HG03196 (cell line): ENCODE measurements around the gene ACOT13.
"Not testable (repeated sequence)": the region's sequence is repeated elsewhere in the genome, so short reads cannot be mapped to it uniquely, and the experiment has no call there.

Source experiments
- ATAC-seq: cut with Tn5 transposase; IDR thresholded peaks from one replicate; pipeline ENCODE4 v1.9.1; 2021; ENCODE audit not compliant: unreplicated experiment

The ACOT13 gene

DNA sequence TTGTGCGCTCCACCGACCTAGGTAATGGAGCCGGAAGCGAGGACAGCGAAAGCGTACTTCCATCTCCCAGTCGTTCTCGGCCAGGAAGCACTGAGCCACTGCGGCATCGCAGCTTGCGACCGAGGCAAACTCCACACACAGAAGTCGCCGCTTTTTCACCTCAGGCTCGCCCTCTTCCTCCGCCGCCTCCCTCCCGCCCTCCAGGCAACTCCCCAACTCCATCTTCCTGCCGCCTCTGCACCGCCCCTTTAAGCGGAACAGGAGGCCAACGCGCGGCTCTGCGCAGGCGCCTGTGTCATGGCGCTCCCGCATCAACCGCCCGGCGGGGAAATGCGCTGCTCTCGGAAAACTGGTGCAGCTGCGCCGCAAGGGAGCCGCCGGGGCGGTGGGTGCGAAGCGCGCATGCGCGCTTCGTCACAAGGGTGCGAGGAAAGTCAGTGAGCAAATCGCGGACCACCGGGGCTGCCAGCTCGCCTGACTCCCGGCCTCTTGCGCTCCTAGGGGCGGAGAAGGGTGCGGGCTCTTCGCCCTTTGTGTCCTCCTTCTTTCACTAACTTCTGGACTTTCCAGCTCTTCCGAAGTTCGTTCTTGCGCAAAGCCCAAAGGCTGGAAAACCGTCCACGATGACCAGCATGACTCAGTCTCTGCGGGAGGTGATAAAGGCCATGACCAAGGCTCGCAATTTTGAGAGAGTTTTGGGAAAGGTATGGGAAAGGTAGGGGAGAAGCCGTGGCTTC lies at the start of gene ACOT13, which contains the start of gene TDP2:
Gene ACOT13 (plus strand): TSS at position 437 of the 737 bp plus-strand sequence. CDS start 187 bp downstream, at position 624.
Gene TDP2 (minus strand): TSS at position 259 of the 737 bp plus-strand sequence. CDS start 37 bp downstream, at position 222.
- ATAC-seq = peak; percentile 95

DNA sequence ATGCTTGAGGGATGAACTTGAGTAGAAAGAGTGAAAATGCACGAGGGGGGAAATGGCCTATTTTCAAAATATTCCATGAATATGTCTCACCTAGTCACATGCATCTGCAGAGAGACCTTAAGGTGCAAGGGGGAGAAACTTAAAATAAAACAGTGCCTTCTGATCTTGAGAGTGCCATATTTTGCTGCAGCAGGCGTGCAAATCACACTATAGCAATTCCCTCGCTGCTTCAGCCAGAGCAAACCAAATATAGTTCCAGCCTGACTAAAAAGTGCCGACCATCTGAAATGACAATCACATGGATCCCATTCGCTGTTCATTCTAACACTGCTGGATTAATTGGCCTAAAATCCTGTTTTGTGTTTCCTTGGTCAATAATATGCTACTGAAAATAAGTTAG lies 47.2 kb upstream of the ACOT13 start:
- no peak for ATAC-seq

DNA sequence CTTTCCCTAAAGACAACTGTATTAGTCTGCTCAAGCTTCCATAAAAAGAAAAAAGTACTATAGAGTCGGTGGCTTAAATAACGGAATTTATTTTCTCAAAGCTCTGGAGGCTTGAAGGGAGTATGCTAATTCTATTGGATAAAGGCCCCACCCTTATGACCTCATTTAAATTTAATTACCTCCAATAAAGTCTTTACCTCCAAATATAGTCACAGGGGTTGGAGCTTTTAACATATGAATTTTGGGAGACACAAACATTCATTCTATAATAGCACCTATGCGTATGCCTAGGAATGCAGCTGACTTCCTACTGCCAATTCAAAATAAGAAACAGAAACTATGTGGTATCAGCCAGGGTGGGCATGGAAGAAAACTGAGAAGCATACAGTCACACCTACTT lies 46.2 kb upstream of the ACOT13 start:
- no peak for ATAC-seq

DNA sequence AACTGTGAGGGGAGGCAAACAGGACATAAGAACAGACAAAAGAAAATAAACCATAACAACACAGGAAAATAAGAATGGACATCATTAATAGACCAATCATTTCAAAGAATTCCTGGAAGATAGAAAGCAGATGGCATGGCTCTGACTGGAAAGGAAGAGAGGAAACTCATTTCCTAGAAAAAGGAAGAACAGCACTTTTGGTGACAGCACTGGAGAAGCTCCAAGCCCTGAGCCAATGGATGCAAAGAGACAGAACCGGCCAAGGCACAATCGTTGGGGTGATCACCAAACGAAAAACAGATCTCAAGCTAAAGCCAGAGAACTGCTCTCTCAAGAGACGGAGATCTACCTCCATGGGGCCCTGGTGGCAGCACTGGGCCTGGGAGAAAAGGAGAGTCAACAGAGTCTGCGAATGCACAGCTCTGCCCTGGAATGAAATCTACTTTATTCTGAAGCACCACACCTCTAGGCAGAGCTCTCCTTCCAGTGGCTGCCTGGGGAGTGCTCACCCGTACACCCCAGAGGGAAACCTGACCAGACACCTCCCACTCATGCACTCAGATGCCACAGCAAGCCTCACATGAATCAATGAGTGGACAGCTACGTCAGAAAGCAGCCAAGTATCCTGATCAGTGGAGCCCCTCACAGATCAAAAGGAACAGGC lies 45.1 kb upstream of the ACOT13 start:
- no peak for ATAC-seq

DNA sequence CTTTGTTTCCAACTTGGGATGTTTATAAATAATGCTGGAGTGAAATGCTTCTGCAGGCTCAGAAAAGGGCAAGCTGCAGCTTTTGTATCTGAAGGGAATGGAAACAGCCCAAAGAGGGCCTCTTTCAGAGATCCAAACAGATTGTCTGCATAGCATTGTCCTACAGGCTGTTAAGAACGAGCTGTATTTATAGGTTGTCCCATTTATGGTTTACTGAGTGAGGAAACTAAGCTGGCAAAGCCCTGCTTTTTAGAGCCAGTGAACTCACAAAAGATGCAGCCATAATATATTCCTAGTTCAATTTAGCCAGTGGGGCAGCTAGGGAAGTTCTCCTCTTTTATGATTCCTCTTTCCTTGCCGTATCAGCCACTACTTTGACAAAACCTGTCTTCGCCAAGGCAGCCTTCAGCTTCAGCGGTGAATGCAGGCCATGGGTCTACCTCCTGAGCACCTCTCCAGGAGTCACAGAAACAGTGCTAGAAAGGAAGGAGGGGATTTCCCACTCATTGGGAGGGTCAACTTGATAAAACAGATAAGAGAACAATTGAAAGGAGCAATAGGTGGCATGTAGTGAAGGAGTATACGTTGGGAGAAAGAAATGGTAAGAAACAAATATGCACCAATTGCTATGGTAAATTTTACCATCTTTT lies 35.9 kb upstream of the ACOT13 start:
- ATAC-seq = no peak

DNA sequence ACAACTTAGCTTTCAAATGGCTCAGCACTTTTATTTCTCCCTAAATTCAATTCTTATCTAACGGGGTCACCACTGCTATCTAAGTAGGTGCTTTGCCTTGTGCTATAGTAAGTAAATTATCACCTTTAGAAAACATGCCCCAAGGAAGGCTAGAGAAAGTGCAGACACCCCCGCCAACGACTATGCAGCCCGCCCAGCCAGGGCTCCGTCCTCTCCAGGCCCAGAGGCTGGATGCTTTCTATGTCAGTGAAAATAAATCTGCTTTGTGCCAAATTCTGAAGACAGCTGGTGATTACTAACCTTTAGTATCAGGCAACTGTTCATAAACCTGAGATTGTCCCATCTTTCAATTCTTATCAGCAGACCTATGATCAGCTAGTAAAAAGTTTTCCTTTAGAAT lies 35.2 kb upstream of the ACOT13 start:
- no peak for ATAC-seq

DNA sequence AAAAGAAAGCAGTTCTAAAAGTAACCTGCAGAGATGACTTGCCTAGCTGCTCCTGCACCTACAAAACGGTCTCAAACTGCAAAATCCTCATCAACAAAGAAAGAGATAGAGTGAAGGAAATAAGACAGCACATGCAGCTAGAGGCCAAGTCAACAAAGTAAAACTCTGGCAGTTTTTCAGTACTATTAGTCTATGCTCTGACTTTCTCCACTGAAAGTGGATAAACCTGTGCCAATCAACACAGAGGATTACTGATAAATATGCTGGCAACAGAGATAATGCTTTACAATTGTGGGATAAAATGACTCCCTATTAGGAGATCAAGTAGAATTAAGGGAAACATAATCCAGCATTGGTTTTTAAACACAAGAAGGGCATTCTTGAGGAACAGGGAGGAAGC lies 34.3 kb upstream of the ACOT13 start:
- no peak for ATAC-seq

DNA sequence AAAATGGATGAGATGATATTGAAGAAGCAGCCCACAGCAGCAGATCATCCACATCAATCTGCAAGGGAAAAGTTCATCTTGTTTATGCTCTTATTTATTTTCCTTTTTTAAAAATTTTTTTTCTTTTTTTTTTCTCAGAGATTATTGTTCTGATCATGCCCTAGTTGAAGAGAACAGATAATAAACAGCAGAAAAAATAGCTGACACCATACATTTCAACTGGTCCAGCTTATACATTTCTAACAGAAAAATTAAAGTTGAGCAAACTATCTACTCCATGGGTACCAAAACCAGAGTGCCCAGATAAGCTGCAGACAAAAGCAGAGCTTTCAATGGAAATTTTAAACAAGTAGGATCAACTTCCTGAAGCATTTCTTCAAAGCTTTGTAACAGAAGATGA lies 30.2 kb upstream of the ACOT13 start:
- ATAC-seq = no peak

DNA sequence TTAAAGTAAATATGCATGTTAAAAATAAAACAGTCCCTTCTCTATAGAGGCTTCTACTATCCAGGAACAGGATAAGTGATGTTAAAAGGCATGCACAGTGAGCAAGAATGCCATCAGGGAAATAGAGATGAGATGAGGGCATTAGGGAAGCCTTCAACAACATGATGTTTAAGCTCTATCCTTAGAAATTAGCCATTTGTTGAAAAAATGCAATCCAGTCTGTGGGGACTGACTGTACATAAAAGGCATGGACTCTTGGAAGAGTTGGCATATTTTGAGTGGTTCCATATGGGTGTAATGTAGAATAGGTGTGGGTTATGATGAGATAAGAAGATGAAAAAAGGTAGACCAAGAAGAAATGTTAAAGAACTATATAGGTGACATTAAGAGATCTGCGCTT lies 26.7 kb upstream of the ACOT13 start:
- no peak for ATAC-seq

DNA sequence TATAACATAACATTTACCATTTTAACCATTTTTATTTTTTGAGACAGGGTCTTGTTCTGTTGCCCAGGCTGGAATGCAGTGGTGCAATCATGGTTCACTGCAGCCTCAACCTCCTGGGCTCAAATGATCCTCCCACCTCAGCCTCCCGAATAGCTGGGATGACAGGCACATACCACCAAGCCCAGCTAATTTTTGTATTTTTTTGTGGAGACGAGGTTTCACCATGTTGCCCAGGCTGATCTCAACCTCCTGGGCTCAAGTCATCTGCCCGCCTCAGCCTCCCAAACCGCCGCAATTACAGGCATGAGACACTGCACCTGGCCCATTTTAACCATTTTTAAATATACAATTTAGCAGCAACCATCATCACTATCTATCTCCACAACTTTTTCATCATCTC lies 26.2 kb upstream of the ACOT13 start:
- not testable (repeated sequence) for ATAC-seq

DNA sequence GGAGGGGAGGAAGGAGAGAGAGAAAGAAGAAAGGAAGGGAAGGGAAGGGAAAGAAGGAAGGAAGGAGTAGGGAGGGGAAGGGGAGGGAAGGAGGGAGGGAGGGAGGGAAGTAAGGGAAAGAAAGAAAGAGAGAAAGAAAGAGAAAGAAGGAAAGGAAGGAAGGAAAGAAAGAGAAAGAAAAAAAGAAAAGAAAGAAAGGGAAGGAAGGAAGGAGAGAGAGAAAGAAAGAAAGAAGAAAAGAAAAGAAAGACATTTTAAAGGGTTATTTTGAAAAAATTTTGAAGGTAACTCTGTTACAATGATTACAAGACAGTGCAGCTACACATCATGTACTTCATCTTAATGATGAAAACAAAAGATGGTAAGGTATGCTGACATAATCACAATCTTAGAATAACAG lies 24.8 kb upstream of the ACOT13 start:
- no peak for ATAC-seq

DNA sequence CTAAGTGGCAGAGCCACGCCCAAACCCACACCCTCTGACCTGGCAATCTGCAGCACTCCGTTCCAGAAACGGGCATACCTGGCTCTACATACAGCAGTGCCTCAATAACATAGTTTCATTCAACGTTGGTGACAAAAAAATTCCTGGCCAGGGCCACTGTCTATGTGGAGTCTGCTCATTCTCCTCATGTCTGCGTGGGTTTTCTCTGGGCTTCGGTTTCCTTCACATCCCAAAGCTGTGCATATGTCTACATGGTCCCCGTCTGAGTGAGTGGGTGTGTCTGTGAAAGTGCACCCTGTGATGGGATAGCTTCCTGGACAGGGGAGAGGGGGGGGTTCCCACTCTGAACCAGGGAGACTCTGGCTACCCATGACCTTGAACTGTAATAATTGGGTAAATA lies 23.0 kb upstream of the ACOT13 start:
- no peak for ATAC-seq

DNA sequence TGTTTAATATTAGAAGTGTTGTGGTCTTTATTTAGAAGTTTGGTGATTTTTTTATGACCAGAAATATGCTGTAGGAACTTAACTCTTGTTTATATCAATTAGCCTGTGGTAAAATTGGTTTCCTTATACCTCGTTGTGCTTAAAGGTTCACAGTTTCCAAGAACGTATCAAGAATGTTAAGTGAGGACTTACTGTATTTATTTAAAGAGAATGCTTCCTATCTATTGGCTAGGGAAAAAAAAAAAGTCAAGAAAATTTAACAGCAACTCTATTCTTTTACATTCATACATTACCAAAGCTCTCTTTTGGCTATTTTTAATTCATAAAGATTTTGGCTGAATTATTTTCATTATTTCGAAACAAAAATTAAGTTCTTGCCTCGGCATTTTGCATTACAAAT lies 22.5 kb upstream of the ACOT13 start:
- no peak for ATAC-seq

DNA sequence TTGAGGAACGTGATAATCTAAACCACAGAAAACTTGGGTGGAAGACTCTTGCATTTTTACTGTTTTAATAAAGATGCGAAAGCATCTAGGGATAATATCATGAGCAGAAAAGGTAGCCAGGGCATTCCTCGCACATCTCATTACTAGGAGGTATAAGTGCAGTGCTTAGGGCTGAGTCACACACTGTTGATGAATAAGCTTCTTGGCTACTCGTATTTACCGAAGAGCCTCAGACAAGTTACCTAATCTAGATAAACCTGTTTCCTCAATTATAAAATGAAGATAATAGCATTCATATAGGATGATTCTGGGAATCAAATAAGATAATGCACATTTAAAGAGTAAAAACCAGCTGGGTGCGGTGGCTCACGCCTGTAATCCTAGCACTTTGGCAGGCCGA lies 20.1 kb upstream of the ACOT13 start:
- no peak for ATAC-seq

DNA sequence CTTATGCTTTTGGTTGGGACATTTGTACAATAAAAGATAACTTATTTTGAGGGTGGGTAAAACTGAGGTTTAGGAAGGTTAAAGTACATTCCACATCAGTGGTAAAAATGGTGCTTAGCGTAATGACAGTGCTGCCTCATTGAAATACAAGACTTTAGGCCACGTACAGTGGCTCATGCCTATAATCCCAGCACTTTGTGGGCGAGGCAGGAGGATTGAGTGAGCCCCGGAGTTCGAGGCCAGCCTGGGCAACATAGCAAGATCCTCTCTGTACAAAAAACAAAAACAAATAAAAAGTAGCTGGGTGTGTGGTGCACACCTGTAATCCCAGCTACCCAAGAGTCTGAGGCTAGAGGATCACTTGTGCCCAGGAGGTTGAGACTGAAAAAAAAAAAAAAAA lies 18.6 kb upstream of the ACOT13 start:
- no peak for ATAC-seq

DNA sequence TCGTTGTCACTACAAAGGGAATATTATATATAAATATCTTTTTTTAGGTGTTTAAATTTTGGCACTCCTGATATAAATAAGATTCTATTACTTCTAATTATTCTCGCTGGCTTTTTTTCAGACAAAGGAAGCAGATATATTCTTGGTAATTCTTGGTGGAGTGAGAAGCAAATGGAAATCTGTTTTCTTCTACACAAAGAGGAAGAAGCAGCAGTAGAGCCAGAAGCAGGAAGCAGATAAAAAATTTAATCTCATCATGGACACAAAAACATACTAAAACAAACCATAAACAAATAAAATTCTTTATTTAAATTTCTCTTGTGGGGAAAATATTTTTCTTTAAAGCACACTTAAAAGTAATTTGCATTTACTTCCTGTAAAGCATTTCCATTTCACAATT lies 17.2 kb upstream of the ACOT13 start:
- ATAC-seq = no peak

DNA sequence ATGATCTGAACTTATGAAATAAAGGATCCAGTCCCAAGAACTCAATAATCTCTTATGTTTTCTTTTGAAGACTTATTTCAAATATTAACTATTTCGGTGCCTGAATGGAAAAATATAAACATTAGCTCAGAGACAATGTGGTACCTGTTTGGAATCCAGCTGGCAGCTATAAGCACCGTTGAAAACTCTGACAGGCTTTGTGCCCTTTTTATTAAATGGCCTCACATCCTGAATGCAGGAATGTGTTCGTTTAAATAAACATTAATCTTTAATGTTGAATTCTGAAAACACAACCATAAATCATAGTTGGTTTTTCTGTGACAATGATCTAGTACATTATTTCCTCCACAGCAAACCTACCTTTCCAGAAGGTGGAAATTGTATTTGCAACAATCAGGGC lies 16.5 kb upstream of the ACOT13 start:
- no peak for ATAC-seq

DNA sequence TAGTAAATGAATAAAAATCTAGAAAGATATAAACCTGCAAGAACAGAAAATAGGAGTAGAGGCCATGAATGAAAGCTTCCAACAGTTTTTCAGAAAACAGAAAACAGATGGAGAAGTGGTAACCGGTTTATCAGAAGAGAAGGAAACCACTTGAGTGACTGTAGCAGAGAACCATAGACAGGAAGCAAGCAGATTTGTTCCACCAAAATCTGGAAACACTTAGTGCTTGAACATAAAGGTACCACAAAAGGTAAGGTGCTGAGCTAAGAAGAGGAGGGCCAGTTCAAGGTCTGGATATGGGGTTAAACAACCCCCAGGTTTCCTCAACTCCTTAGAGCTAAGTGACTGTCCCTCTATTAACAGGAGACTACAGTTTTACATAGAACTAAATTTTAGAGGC lies 11.7 kb upstream of the ACOT13 start:
- ATAC-seq = no peak

DNA sequence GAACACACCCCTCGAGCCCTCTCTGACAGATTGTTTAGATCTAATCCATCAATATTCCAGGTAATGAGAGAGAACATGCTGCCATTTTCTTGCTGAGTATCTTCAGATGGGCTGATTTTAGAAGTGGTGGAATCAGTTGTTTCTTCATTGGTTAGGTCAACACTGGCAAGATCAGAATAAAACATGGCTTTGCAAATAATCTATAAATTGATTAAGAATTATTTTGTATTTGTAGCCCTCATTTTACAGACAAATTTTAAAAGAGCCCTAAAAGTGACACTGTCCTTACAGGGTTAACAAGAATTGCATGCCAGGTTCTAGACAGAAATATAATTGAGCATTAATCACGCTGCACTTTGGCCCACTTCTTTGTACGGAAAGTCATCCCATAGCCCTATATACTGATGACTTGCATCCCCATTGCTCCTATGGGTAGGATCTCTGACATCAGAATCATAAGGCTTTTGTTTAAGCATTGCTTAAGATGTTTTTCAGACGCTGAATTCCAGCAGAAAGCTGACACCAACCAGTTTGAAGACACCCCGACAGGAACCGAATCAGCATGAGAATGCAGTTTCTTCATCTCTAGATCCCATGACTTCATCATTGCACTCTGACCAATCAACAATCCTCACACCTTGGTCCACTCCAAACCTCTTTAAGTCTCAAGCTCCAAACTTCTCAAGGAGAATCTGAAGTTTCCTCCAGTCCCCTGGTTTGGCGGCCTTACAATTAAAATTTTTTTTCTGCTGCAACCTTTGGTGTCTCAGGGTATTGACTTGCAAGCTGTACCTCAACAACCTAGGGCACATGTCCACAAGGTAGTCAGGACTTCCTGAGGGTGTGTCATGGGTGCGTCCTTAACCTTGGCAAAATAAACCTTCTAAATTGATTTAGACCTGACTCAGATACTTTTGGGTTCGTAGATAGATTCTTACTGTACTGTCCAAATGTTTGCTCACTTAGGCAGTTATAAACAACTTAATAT lies 8.0 kb upstream of the ACOT13 start:
- ATAC-seq = no peak

DNA sequence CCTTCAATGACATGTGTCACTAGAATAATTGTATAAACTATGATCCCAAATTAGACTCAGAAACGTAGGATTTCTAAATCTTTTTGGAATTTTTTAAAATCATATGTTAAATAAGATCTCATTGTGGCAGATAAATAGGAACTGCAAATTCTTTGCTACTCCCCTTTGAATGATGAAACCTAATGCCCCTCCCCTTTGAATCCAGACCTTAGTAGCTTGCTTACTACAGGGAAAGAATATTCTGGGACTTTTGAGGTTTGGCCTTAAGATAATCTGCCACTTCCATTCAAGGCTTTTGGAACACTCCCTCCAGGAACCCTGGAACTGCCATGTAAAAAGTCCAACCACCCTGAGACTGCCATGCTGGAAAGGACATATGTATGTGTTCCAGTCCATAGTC lies 7.3 kb upstream of the ACOT13 start:
- no peak for ATAC-seq

DNA sequence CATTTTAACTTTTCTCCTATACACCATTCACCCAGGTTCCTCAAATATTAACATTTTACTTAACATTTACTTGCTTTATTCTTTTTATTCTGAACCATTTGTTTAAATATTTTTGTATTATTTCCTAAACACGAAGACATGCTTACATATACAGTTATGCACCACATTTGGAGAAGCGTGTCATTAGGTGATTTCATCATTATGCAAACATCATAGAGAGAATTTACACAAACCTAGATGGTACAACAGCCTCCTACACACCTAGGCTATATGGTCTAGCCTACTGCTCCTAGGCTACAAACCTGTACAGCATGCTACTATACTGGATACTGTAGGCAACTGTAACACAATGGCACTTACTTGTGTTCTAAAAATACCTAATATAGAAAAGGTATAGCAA lies 6.8 kb upstream of the ACOT13 start:
- no peak for ATAC-seq
